GM21367 (cell line): ENCODE results near the gene PRAMEF13.
"Not testable (repeated sequence)": the region's sequence is repeated elsewhere in the genome, so short reads cannot be mapped to it uniquely, and the experiment has no call there.

Experiments used
- ATAC-seq: cut with Tn5 transposase; IDR thresholded peaks from one replicate; pipeline ENCODE4 v1.9.1; 2021; ENCODE audit not compliant: unreplicated experiment

The PRAMEF13 gene

GRCh38 chr1:13201309-13201708 lies at the start of gene PRAMEF13:
PRAMEF13 (minus strand) TSS chr1:13201409; CDS start chr1:13199589, 1,820 bp downstream.
- not testable (repeated sequence) for ATAC-seq

- ATAC-seq = not testable (repeated sequence)
Observed at GRCh38 chr1:13247122-13247521, 45.9 kb upstream of the PRAMEF13 start.

GRCh38 chr1:13246554-13246871 lies 45.3 kb upstream of the PRAMEF13 start:
- ATAC-seq = not testable (repeated sequence)

GRCh38 chr1:13245841-13246553 lies 44.8 kb upstream of the PRAMEF13 start:
- ATAC-seq = not testable (repeated sequence)

- ATAC-seq = not testable (repeated sequence)
Observed at GRCh38 chr1:13243536-13244263, 42.5 kb upstream of the PRAMEF13 start.

GRCh38 chr1:13239633-13240032 lies 38.4 kb upstream of the PRAMEF13 start:
- not testable (repeated sequence) for ATAC-seq

- ATAC-seq = not testable (repeated sequence)
Observed at GRCh38 chr1:13237572-13237971, 36.4 kb upstream of the PRAMEF13 start.

- not testable (repeated sequence) for ATAC-seq
Observed at GRCh38 chr1:13234057-13234456, 32.8 kb upstream of the PRAMEF13 start.

- ATAC-seq = not testable (repeated sequence)
Observed at GRCh38 chr1:13232056-13232455, 30.8 kb upstream of the PRAMEF13 start.

GRCh38 chr1:13231061-13231750 lies 30.0 kb upstream of the PRAMEF13 start:
- not testable (repeated sequence) for ATAC-seq

- not testable (repeated sequence) for ATAC-seq
Observed at GRCh38 chr1:13230601-13231000, 29.4 kb upstream of the PRAMEF13 start.

- not testable (repeated sequence) for ATAC-seq
Observed at GRCh38 chr1:13230096-13230495, 28.9 kb upstream of the PRAMEF13 start.

GRCh38 chr1:13228343-13228781 lies 27.2 kb upstream of the PRAMEF13 start:
- no peak for ATAC-seq

GRCh38 chr1:13227271-13228055 lies 26.3 kb upstream of the PRAMEF13 start:
- ATAC-seq = not testable (repeated sequence)

GRCh38 chr1:13225675-13226204 lies 24.5 kb upstream of the PRAMEF13 start, which contains the start of gene PRAMEF18:
PRAMEF18 (minus strand) TSS chr1:13226154; CDS start chr1:13226106, 48 bp downstream.
- not testable (repeated sequence) for ATAC-seq

GRCh38 chr1:13224480-13225060 lies 23.4 kb upstream of the PRAMEF13 start:
- ATAC-seq = no peak

- not testable (repeated sequence) for ATAC-seq
Observed at GRCh38 chr1:13222788-13223187, 21.6 kb upstream of the PRAMEF13 start.

GRCh38 chr1:13219203-13219602 lies 18.0 kb upstream of the PRAMEF13 start:
- not testable (repeated sequence) for ATAC-seq

- not testable (repeated sequence) for ATAC-seq
Observed at GRCh38 chr1:13216619-13217018, 15.4 kb upstream of the PRAMEF13 start.

- ATAC-seq = not testable (repeated sequence)
Observed at GRCh38 chr1:13208712-13209111, 7.5 kb upstream of the PRAMEF13 start.
